CD4-positive, alpha-beta T cell (primary cell): Measurements from ENCODE around the gene STRN3. TPM values are rescaled to one million over a fixed set of nuclear protein-coding genes. Genes with fewer than 3 reads are reported as not detected.

Experiments used
- ATAC-seq: fragments of 200-7000 bp; cut with Tn5 transposase; one replicate; pipeline ENCODE4 v1.10.0; 2022; ENCODE audit warnings: mild to moderate bottlenecking; ENCODE audit not compliant: poor library complexity
- CTCF ChIA-PET: fragments of 350-600 bp; sonication (Branson Sonifier 250); formaldehyde crosslinking; loops from one replicate; lab custom pipeline; 2021; ENCODE audit warnings: antibody characterized with exemption, inconsistent platforms; lab: Charles Lee
- POLR2A ChIA-PET: fragments of 350-600 bp; sonication (Branson Sonifier 250); formaldehyde crosslinking; loops from one replicate; lab custom pipeline; 2021; ENCODE audit warnings: antibody characterized with exemption, inconsistent platforms; lab: Charles Lee
- DNase-seq, 14 experiments: peaks; one replicate each; pipeline ENCODE4 v3.0.0-alpha.2; 2013 to 2020; ENCODE audit warnings: mixed read lengths in 2 of 14
- H3K27ac ChIP-seq, 2 donors: one replicate each; pipeline versions ENCODE4 v1.5.1 to v1.7.0; 2013; ENCODE audit warnings: low read length in 2 of 2, low read depth in 1 of 2, mild to moderate bottlenecking in 1 of 2
- H3K27me3 ChIP-seq, 2 experiments: 1 replicate in 1 of 2; 2 replicates in 1 of 2; pipeline versions ENCODE4 v1.6.1 to v1.7.0; 2013; ENCODE audit warnings: low read length in 2 of 2, control low read depth in 1 of 2, mild to moderate bottlenecking in 1 of 2, moderate library complexity in 1 of 2; ENCODE audit not compliant: insufficient read depth in 2 of 2, control insufficient read depth in 1 of 2
- H3K36me3 ChIP-seq: one replicate; pipeline ENCODE4 v1.6.1; 2013; ENCODE audit warnings: low read length, control low read depth; ENCODE audit not compliant: insufficient read depth
- H3K4me1 ChIP-seq: one replicate; pipeline ENCODE4 v1.6.1; 2013; ENCODE audit warnings: low read length, control low read depth; ENCODE audit not compliant: insufficient read depth
- H3K4me3 ChIP-seq: one replicate; pipeline ENCODE4 v1.5.1; 2013; ENCODE audit warnings: mild to moderate bottlenecking, low read length, moderate library complexity
- H3K9me3 ChIP-seq, 2 experiments: 1 replicate in 1 of 2; 2 replicates in 1 of 2; pipeline versions ENCODE4 v1.6.1 to v1.7.0; 2013; ENCODE audit warnings: low read length in 2 of 2, mild to moderate bottlenecking in 2 of 2, control low read depth in 1 of 2, moderate library complexity in 1 of 2; ENCODE audit not compliant: control insufficient read depth in 1 of 2, insufficient read depth in 1 of 2
- H3K27ac Mint-ChIP-seq: one replicate; pipeline ENCODE4 v1.8.0; 2020; ENCODE audit warnings: mixed read lengths
- H3K27me3 Mint-ChIP-seq: one replicate; pipeline ENCODE4 v1.8.0; 2021; ENCODE audit warnings: mixed read lengths
- H3K36me3 Mint-ChIP-seq: one replicate; pipeline ENCODE4 v1.8.0; 2021; ENCODE audit warnings: low read depth, mixed read lengths
- H3K4me1 Mint-ChIP-seq: one replicate; pipeline ENCODE4 v1.8.0; 2021; ENCODE audit warnings: low read depth, mixed read lengths
- H3K4me3 Mint-ChIP-seq: one replicate; pipeline ENCODE4 v1.8.0; 2020; ENCODE audit warnings: mild to moderate bottlenecking, mixed read lengths
- H3K9me3 Mint-ChIP-seq: one replicate; pipeline ENCODE4 v1.8.0; 2020; ENCODE audit warnings: mixed read lengths
- intact Hi-C, 2 experiments: fragments of 100-400 bp; cut with DNase I in 1 of 2; cut with micrococcal nuclease in 1 of 2; formaldehyde crosslinking; loops; one replicate each; pipeline versions ENCODE4 v1.15.1 to v1.9.0; 2023 to 2025; cut with DNase I, micrococcal nuclease
- total RNA-seq, 174 experiments: library from RNA in 2 of 174; stranded (reverse) in 2 of 174; gene quantifications; one replicate each; pipeline ENCODE4 v1.2.3 and lab custom pipeline; 2021 to 2026
- TF ChIP-seq, protein P1 (sequence below): fragments of 200-600 bp; IDR thresholded peaks from one replicate; pipeline ENCODE4 v1.8.0; 2022; ENCODE audit warnings: antibody characterized with exemption, mild to moderate bottlenecking

STRN3 gene
- total RNA-seq, 2 experiments from 2014 or later = 15.1 to 16.9 TPM

GRCh38 chr14:30861200-30861599, 165.0 kb downstream of the STRN3 start:
- Histone ChIP-seq H3K4me3 (no peak overlapping the region), H3K36me3 (no peaks in the 10 kb centered on the region), H3K4me1 (no peaks in the 10 kb centered on the region), H3K27ac (no peak overlapping the region), H3K9me3 (no peaks in the 10 kb centered on the region), H3K27me3 (peaks cover 0 to 10% of the 10 kb centered on the region in 2 experiments)
- H3K4me1 Mint-ChIP-seq = no peaks in the 10 kb centered on the region
- no peak overlapping the region for H3K27ac Mint-ChIP-seq
- ChIA-PET POLR2A (no interaction called here), CTCF (no interaction called here)
- no peak for DNase-seq
- TF ChIP-seq, protein P1, sequence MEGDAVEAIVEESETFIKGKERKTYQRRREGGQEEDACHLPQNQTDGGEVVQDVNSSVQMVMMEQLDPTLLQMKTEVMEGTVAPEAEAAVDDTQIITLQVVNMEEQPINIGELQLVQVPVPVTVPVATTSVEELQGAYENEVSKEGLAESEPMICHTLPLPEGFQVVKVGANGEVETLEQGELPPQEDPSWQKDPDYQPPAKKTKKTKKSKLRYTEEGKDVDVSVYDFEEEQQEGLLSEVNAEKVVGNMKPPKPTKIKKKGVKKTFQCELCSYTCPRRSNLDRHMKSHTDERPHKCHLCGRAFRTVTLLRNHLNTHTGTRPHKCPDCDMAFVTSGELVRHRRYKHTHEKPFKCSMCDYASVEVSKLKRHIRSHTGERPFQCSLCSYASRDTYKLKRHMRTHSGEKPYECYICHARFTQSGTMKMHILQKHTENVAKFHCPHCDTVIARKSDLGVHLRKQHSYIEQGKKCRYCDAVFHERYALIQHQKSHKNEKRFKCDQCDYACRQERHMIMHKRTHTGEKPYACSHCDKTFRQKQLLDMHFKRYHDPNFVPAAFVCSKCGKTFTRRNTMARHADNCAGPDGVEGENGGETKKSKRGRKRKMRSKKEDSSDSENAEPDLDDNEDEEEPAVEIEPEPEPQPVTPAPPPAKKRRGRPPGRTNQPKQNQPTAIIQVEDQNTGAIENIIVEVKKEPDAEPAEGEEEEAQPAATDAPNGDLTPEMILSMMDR = no peak
- no peaks in the 10 kb centered on the region for H3K36me3 Mint-ChIP-seq
- ATAC-seq = no peak
- H3K9me3 Mint-ChIP-seq = no peaks in the 10 kb centered on the region
- H3K27me3 Mint-ChIP-seq = peaks cover 58% of the 10 kb centered on the region
- H3K4me3 Mint-ChIP-seq = no peak overlapping the region
- intact Hi-C loops = no loop called here

GRCh38 chr14:30855345-30856037, 170.7 kb downstream of the STRN3 start:
- no peaks in the 10 kb centered on the region for H3K9me3 Mint-ChIP-seq
- no peak overlapping the region for H3K4me3 ChIP-seq
- intact Hi-C loops = no loop called here
- ChIA-PET CTCF (no interaction called here), POLR2A (no interaction called here)
- ATAC-seq (no peak), DNase-seq (no peak)
- H3K36me3 Mint-ChIP-seq = no peaks in the 10 kb centered on the region
- H3K4me3 Mint-ChIP-seq = no peak overlapping the region
- H3K4me1 ChIP-seq = no peaks in the 10 kb centered on the region
- H3K27me3 Mint-ChIP-seq = peaks cover 55% of the 10 kb centered on the region
- no peaks in the 10 kb centered on the region for H3K4me1 Mint-ChIP-seq
- TF ChIP-seq, protein P1 = no peak
- H3K36me3 ChIP-seq = no peaks in the 10 kb centered on the region
- no peak overlapping the region for H3K27ac ChIP-seq
- no peaks in the 10 kb centered on the region for H3K9me3 ChIP-seq
- no peak overlapping the region for H3K27ac Mint-ChIP-seq
- no peaks in the 10 kb centered on the region for H3K27me3 ChIP-seq

DNA sequence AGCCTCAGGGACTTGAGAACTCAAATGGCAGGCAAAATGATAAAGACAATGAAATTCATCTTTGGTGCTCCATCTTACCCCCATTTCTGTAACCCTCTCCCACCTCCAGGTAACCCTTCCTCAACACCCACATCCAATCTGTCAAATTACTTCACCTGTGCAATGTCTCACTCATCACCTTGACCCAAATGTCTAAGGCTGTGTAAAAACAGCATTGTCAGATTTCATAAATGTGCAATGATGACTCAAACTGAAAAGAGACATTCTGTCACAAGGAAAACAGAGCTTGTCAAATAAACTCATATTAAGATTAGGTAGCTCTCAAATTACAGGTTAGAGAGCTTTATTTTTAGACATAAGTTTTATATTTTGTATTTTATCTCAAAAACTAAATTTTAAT, 171.7 kb downstream of the STRN3 start:
- Histone ChIP-seq H3K36me3 (no peaks in the 10 kb centered on the region), H3K27ac (no peak overlapping the region), H3K4me3 (no peak overlapping the region), H3K27me3 (no peaks in the 10 kb centered on the region), H3K4me1 (no peaks in the 10 kb centered on the region), H3K9me3 (no peaks in the 10 kb centered on the region)
- peaks cover 54% of the 10 kb centered on the region for H3K27me3 Mint-ChIP-seq
- ATAC-seq (no peak), DNase-seq (no peak)
- intact Hi-C loops = no loop called here
- TF ChIP-seq, protein P1 = no peak
- POLR2A ChIA-PET = interaction anchor here (0.6 kb wide), 1 partner anchor 444 kb away, joined by 3 read pairs; no protein-coding TSS in a partner anchor
- no peaks in the 10 kb centered on the region for H3K4me1 Mint-ChIP-seq
- H3K27ac Mint-ChIP-seq = no peak overlapping the region
- no peaks in the 10 kb centered on the region for H3K9me3 Mint-ChIP-seq
- H3K4me3 Mint-ChIP-seq = no peak overlapping the region
- CTCF ChIA-PET = no interaction called here
- H3K36me3 Mint-ChIP-seq = no peaks in the 10 kb centered on the region
